Stimulated activated CD4-positive, alpha-beta T cell treated with anti-CD3 and anti-CD28 coated beads, Interleukin-12 subunit alpha, Interleukin-12 subunit beta, amount 100 ng/mL, for 4 hours (primary cell): ENCODE measurements around the gene GPR180.

Experiments
- DNase-seq: peaks from one replicate; pipeline ENCODE4 v3.0.0-alpha.2; 2020

The GPR180 gene

GRCh38 chr13:94657167-94657566, 55.5 kb downstream of the GPR180 start:
- DNase-seq, result no peak

GRCh38 chr13:94658926-94659597, 57.4 kb downstream of the GPR180 start:
- DNase-seq, result no peak

- DNase-seq, result no peak
Observed at GRCh38 chr13:94659598-94659946, 57.9 kb downstream of the GPR180 start.

GRCh38 chr13:94660695-94661326, 59.2 kb downstream of the GPR180 start:
- DNase-seq, result no peak

GRCh38 chr13:94661406-94661805, 59.7 kb downstream of the GPR180 start:
- DNase-seq, result no peak

GRCh38 chr13:94662274-94662945, 60.8 kb downstream of the GPR180 start:
- no peak for DNase-seq

- no peak for DNase-seq
Observed at GRCh38 chr13:94664889-94665288, 63.2 kb downstream of the GPR180 start.

- no peak for DNase-seq
Observed at GRCh38 chr13:94666065-94666464, 64.4 kb downstream of the GPR180 start.

- DNase-seq, result no peak
Observed at GRCh38 chr13:94667190-94667589, 65.5 kb downstream of the GPR180 start.

GRCh38 chr13:94672400-94672799, 70.7 kb downstream of the GPR180 start:
- DNase-seq, result no peak

- DNase-seq, result no peak
Observed at GRCh38 chr13:94673851-94674250, 72.2 kb downstream of the GPR180 start.

GRCh38 chr13:94674609-94675348, 73.1 kb downstream of the GPR180 start:
- DNase-seq, result peak; percentile 54

- no peak for DNase-seq
Observed at GRCh38 chr13:94677799-94678198, 76.1 kb downstream of the GPR180 start.

GRCh38 chr13:94678845-94679244, 77.2 kb downstream of the GPR180 start:
- DNase-seq, result no peak

- DNase-seq, result no peak
Observed at GRCh38 chr13:94679614-94680013, 78.0 kb downstream of the GPR180 start.

- DNase-seq, result no peak
Observed at GRCh38 chr13:94682229-94682628, 80.6 kb downstream of the GPR180 start.

GRCh38 chr13:94683409-94683808, 81.8 kb downstream of the GPR180 start:
- DNase-seq, result no peak
